HCT116 (cell line): ENCODE data around the gene WDFY2.

ENCODE experiments used
- ELF1 ChIP-seq: IDR thresholded peaks from 2 replicates; pipeline ENCODE4 v1.6.1; 2012; ENCODE audit warnings: low read depth, borderline replicate concordance
- EZH2 ChIP-seq: fragments of 200-600 bp; sonication (generic); IDR thresholded peaks from 2 replicates; pipeline ENCODE4 v1.6.1; 2017; ENCODE audit warnings: antibody characterized with exemption, mixed run types
- EZH2phosphoT487 ChIP-seq: fragments of 200-600 bp; IDR thresholded peaks from 2 replicates; pipeline ENCODE4 v1.6.1; 2018; ENCODE audit warnings: antibody characterized with exemption, borderline replicate concordance
- FOSL1 ChIP-seq: IDR thresholded peaks from 2 replicates; pipeline ENCODE4 v1.6.1; 2012; ENCODE audit warnings: low read depth
- JUND ChIP-seq: IDR thresholded peaks from 2 replicates; pipeline ENCODE4 v1.6.1; 2012
- POLR2A ChIP-seq: IDR thresholded peaks from 2 replicates; pipeline ENCODE4 v1.7.0; 2011; ENCODE audit warnings: borderline replicate concordance; ENCODE audit not compliant: insufficient read depth, insufficient read length; ENCODE audit errors: extremely low read depth
- RAD21 ChIP-seq: IDR thresholded peaks from 2 replicates; pipeline ENCODE4 v1.6.1; 2012; ENCODE audit warnings: low read depth, mild to moderate bottlenecking
- YY1 ChIP-seq: IDR thresholded peaks from 2 replicates; pipeline ENCODE4 v1.6.1; 2011; ENCODE audit warnings: low read length, low read depth, moderate library complexity, mild to moderate bottlenecking; ENCODE audit not compliant: insufficient replicate concordance; ENCODE audit errors: extremely low read depth
- ZFX ChIP-seq: fragments of 450-650 bp; IDR thresholded peaks from 2 replicates; pipeline ENCODE4 v1.6.1; 2017
- TF ChIP-seq, protein P1 (sequence below): IDR thresholded peaks from 2 replicates; pipeline ENCODE4 v1.6.1; 2012; ENCODE audit warnings: low read depth
- TF ChIP-seq, protein P2 (sequence below), 3 experiments: fragments of 200-600 bp in 1 of 3; sonication (generic) in 1 of 3; IDR thresholded peaks in 2 of 3; conservative IDR thresholded peaks in 1 of 3; 2 replicates each; pipeline ENCODE4 v1.5.1; 2012 to 2017; ENCODE audit warnings: low read depth in 2 of 3, low read length in 2 of 3, antibody characterized with exemption in 1 of 3, borderline replicate concordance in 1 of 3, control low read depth in 1 of 3, mild to moderate bottlenecking in 1 of 3, mixed read lengths in 1 of 3, mixed run types in 1 of 3, moderate library complexity in 1 of 3; ENCODE audit not compliant: insufficient read depth in 1 of 3
- TF ChIP-seq, protein P3 (sequence below): IDR thresholded peaks from 2 replicates; pipeline ENCODE4 v1.6.1; 2012

DNA sequence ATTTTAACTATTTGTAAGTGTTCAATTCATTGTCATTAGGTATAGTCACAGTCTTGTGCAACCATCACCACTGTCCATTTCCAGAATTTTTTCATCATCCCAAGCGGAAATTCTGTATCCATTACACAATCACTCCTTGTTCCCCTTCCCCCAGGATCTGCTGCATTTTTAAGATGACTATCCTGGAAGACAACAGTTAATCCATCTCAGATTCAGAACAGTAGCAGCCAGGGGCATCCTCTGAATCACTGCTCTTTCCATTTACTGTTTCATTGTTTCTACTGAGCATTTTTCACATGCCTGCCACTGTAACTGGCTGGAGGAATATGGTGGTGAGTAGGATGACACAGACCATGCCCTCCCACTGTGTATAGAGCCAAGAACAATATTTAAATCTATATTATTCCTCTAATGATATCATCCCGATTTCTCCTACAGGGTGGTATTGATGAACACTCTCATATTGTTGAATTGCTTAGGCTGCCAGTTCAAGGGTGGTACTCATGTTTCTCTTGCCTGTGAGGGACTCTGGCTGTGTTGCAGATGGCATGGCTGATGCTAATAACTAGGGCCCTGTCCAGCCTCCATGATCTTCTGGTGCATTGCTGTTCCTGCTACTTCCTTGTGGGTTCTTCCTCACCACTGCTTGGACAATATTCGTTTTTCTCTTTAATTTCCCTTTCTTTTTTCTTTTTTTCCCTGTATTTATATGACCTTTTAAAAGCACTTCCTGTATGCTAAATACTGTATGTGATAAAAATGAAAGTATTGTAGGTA, 59.0 kb downstream of the WDFY2 start:
- TF ChIP-seq, protein P1, sequence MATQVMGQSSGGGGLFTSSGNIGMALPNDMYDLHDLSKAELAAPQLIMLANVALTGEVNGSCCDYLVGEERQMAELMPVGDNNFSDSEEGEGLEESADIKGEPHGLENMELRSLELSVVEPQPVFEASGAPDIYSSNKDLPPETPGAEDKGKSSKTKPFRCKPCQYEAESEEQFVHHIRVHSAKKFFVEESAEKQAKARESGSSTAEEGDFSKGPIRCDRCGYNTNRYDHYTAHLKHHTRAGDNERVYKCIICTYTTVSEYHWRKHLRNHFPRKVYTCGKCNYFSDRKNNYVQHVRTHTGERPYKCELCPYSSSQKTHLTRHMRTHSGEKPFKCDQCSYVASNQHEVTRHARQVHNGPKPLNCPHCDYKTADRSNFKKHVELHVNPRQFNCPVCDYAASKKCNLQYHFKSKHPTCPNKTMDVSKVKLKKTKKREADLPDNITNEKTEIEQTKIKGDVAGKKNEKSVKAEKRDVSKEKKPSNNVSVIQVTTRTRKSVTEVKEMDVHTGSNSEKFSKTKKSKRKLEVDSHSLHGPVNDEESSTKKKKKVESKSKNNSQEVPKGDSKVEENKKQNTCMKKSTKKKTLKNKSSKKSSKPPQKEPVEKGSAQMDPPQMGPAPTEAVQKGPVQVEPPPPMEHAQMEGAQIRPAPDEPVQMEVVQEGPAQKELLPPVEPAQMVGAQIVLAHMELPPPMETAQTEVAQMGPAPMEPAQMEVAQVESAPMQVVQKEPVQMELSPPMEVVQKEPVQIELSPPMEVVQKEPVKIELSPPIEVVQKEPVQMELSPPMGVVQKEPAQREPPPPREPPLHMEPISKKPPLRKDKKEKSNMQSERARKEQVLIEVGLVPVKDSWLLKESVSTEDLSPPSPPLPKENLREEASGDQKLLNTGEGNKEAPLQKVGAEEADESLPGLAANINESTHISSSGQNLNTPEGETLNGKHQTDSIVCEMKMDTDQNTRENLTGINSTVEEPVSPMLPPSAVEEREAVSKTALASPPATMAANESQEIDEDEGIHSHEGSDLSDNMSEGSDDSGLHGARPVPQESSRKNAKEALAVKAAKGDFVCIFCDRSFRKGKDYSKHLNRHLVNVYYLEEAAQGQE = no peak
- TF ChIP-seq, protein P2, sequence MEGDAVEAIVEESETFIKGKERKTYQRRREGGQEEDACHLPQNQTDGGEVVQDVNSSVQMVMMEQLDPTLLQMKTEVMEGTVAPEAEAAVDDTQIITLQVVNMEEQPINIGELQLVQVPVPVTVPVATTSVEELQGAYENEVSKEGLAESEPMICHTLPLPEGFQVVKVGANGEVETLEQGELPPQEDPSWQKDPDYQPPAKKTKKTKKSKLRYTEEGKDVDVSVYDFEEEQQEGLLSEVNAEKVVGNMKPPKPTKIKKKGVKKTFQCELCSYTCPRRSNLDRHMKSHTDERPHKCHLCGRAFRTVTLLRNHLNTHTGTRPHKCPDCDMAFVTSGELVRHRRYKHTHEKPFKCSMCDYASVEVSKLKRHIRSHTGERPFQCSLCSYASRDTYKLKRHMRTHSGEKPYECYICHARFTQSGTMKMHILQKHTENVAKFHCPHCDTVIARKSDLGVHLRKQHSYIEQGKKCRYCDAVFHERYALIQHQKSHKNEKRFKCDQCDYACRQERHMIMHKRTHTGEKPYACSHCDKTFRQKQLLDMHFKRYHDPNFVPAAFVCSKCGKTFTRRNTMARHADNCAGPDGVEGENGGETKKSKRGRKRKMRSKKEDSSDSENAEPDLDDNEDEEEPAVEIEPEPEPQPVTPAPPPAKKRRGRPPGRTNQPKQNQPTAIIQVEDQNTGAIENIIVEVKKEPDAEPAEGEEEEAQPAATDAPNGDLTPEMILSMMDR (IDR thresholded peaks at IDR 0.05 in 2 of 3, conservative IDR thresholded peaks at IDR 0.05 in 1 of 3; ENCODE audit: borderline replicate concordance in 1 of 3, insufficient read depth in 1 of 3, low read depth in 2 of 3, low read length in 2 of 3) = no peak
- TF ChIP-seq, protein P3, sequence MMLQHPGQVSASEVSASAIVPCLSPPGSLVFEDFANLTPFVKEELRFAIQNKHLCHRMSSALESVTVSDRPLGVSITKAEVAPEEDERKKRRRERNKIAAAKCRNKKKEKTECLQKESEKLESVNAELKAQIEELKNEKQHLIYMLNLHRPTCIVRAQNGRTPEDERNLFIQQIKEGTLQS = no peak
- TF ChIP-seq EZH2phosphoT487 = no peak
- TF ChIP-seq EZH2 = no peak
- no peak for TF ChIP-seq RAD21
- no peak for TF ChIP-seq ZFX
- TF ChIP-seq YY1 = no peak
- TF ChIP-seq ELF1 = 0 out of 2 replicates have a peak, but pooled peaks have one; percentile 8
- no peak for TF ChIP-seq JUND
- no peak for TF ChIP-seq POLR2A
- TF ChIP-seq FOSL1 = no peak
